Lower leg skin (tissue), 4 donors: ENCODE measurements around the gene LRP3. TPM values are rescaled to one million over a fixed set of nuclear protein-coding genes. Genes with fewer than 3 reads are reported as not detected.

ENCODE experiments used
- DNase-seq, 2 donors: peaks; one replicate each; pipeline ENCODE4 v3.0.0-alpha.2; 2019; ENCODE audit warnings: low spot score in 2 of 2
- H3K4me3 ChIP-seq: fragments of 200-600 bp; sonication (generic); 2 replicates; pipeline ENCODE4 v1.5.1; 2017; ENCODE audit warnings: mild to moderate bottlenecking, low read depth; ENCODE audit not compliant: poor library complexity, severe bottlenecking
- CTCF ChIP-seq, 3 donors: fragments of 450-650 bp; IDR thresholded peaks; one replicate each; pipeline ENCODE4 v1.5.1; 2016; ENCODE audit warnings: antibody characterized with exemption in 3 of 3, mild to moderate bottlenecking in 3 of 3, moderate library complexity in 2 of 3
- POLR2A ChIP-seq, 2 donors: fragments of 450-650 bp; IDR thresholded peaks; one replicate each; pipeline ENCODE4 v1.6.1; 2016 to 2017; ENCODE audit warnings: antibody characterized with exemption in 2 of 2, mild to moderate bottlenecking in 1 of 2, moderate library complexity in 1 of 2
- WGBS, 2 donors: methylation state at CpG; one replicate each; pipeline ENCODE4 v1.1.5; 2018; 5-methylcytosine and 5-hydroxymethylcytosine counted together
- intact Hi-C: fragments of 100-400 bp; cut with DNase I; formaldehyde crosslinking; loops from one replicate; pipeline ENCODE4 v1.15.0; 2023; ENCODE audit warnings: low total_unique reads
- total RNA-seq, 4 donors: library from RNA; depleted of rRNA; stranded (reverse); fragments of >200 nt; gene quantifications; one replicate each; pipeline ENCODE4 v1.1.0, GENCODE V29; 2016

The LRP3 gene
- total RNA-seq, 4 donors from 2014 or later: 9.4 to 27.4 (median 18.0) TPM

GRCh38 chr19:33239223-33239975 is 45.3 kb downstream of the LRP3 start:
- no peak overlapping the region for H3K4me3 ChIP-seq
- 86 to 89% methylated on average over 10 of the region's 10 CpGs for WGBS, 2 donors
- no peak for DNase-seq
- intact Hi-C loops: loop anchor here (10.0 kb wide), 1 partner anchor 65 kb away; the partner anchor contains the start of gene CEBPA
- TF ChIP-seq POLR2A (IDR thresholded peaks at IDR 0.05): no peak

DNA sequence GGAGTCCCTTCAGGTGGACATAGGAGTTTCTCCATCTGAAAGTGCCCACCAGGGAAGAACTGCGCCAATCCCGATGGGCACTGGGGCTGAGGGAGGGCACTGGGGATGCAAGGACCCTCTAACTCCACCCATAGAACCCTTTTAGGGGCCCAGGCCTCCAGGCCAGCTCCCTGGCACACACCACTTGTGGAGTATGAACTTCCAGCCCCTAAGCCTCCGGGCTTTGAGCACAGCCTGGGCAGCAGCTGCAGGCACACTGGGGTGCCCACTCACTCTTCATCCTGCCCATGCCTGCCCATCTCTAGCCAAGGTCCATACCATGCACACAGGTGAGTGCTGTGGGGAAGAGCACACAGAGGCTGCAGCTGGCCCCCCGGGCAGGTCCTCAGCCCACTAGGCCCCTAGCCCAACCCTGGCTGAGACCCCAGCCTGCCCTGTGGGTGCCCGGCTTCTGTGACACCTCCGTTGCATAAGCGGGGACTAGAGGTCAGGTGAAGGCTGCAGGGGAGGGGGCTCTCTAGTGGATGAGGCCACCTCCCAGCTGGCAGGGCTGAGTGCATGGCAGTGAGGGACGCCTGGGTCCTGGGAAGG is 46.1 kb downstream of the LRP3 start:
- 92 to 97% methylated on average over 4 to 5 of the region's 8 CpGs for WGBS, 2 donors
- intact Hi-C loops: loop anchor here (2.0 kb wide), 1 partner anchor 167 kb away; no protein-coding TSS in a partner anchor
- TF ChIP-seq POLR2A (IDR thresholded peaks at IDR 0.05) (no peak), CTCF (IDR thresholded peaks at IDR 0.05) (no peak)

GRCh38 chr19:33241091-33241529 is 47.0 kb downstream of the LRP3 start:
- 68 to 80% methylated on average over 4 to 11 of the region's 11 CpGs for WGBS, 2 donors
- no peak for DNase-seq
- intact Hi-C loops: loop anchor here (2.0 kb wide), 1 partner anchor 166 kb away; no protein-coding TSS in a partner anchor
- TF ChIP-seq CTCF (IDR thresholded peaks at IDR 0.05) (no peak), POLR2A (IDR thresholded peaks at IDR 0.05) (no peak)
- no peak overlapping the region for H3K4me3 ChIP-seq

More for the DNA sequence above, 46.1 kb downstream of the LRP3 start:
- no peak for DNase-seq
- no peak overlapping the region for H3K4me3 ChIP-seq

DNA sequence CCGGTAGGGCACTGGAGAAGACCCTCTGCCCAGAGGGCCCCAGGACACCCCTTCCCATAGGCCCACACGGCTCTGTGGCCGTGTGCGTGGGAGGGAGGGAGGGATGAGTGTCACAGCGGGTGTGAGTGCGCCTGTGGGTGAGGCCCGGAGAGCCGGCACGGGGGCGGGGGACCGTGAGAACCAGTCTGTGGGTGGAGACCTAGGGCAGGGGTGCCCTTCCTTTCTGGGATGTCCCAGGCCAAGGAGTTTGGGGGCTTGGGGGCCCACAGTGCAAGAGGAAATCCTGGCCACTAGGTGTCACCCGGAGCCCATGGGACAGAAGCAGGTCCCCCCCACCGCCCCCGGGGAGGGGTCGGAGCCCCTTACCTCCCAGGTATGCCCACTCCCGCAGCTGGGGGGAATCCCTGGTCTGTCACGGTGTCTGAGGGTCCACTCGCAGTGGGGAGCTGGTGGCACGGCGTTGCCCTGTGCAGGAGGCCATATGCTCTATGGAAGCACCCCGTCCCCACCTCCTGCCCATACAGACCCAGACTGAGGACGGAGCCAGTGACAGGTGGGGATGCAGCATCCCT is 47.5 kb downstream of the LRP3 start:
- no peak overlapping the region for H3K4me3 ChIP-seq
- intact Hi-C loops: loop anchor here (2.0 kb wide), 1 partner anchor 165 kb away; no protein-coding TSS in a partner anchor
- WGBS, 2 donors: 4 to 10% methylated on average over 10 of the region's 22 CpGs
- DNase-seq: no peak
- TF ChIP-seq POLR2A (IDR thresholded peaks at IDR 0.05) (no peak), CTCF (IDR thresholded peaks at IDR 0.05) (peak in 1 of 3 donors; percentile 61)

DNA sequence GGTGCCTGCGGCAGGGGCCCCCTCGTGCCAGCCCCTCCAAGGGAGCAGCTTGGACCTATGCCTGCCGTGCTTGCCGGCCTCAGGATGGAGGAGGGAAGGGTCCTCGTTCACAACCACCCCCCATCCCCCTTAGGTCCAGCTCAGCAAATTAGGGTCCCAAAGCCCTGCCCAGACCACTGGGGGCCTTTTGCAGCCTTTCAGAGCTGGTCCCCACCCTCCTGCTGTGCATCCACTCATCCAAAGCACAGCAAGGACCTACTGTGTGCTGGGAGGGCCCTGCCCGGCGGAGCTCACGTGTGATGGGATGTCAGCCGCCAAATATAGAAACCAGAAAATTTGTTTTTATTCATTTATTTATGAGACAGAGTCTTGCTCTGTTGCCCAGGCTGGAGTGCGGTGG is 48.0 kb downstream of the LRP3 start:
- intact Hi-C loops: no loop called here
- H3K4me3 ChIP-seq: no peak overlapping the region
- WGBS, 2 donors: 70 to 78% methylated on average over 5 to 10 of the region's 10 CpGs

More for the DNA sequence above, 48.0 kb downstream of the LRP3 start:
- no peak for DNase-seq
- TF ChIP-seq POLR2A (IDR thresholded peaks at IDR 0.05) (no peak), CTCF (IDR thresholded peaks at IDR 0.05) (no peak)
